Brain pericyte (primary cell): ENCODE results near the gene MTMR3.

Source experiments
- DNase-seq: peaks from one replicate; pipeline ENCODE4 v3.0.0-alpha.2; 2012; ENCODE audit warnings: low read depth, low spot score

The MTMR3 gene

GRCh38 chr22:30025221-30025620, 142.2 kb downstream of the MTMR3 start:
- no peak for DNase-seq

DNA sequence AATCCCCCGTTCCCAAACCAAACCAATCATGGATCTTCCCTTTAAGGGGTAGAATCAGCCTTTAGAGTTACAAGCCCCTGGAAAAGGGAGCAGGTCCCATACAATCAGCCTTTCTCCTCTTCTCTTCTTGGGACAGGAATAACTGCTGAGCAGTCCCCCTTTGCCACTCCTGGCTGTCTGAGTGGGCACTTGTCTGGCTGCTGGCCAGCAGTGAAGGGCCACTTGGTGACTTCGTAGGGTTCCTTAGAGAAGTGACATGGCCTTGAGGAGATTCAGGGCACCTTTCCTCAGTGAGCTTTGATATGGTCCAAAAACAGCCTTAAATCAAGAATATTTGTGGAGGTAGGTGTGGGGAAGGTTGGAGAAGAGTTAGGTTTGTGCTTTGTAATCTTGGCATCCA, 143.8 kb downstream of the MTMR3 start:
- no peak for DNase-seq

DNA sequence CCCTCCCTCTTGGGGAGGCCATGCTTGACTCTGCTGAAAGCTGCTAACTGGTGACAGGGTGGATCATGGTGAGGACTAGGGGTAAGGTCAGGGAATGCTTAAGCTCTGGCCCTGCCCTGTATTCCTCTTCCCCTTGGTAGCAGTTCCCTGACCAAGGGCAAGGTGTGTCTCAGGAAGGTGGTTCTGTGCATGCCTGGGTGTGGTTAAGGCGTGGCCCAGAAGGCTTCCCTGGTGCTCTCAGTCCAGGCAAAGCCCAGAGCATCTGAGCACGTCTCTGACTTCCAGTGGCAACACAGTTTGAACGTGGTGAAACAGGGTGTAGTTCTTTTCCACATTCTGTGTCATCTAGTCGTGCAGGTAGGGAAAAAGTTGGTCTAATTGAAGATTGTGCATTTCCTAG, 144.2 kb downstream of the MTMR3 start:
- DNase-seq, result no peak

DNA sequence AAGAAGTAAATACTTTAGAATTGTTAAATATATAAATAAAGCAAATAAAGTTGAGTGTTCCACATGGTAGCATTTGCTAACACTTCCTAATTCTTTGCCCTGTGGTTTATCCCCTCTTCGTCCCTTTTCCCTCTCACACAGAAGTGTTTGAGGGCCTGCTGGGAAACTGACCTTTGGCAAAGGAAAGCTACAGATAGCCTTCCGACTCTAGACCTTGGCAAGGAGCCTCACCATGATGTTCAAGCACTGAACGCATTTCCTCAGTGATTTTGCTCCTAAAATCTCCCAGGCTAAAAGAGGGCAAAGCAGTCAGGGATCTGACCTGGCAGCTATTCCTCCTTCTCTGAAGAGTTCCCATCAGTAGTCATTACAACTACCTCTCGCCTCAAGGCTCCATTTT, 144.8 kb downstream of the MTMR3 start:
- no peak for DNase-seq

GRCh38 chr22:30028731-30029130, 145.8 kb downstream of the MTMR3 start:
- DNase-seq, result no peak

- DNase-seq, result no peak
Observed at GRCh38 chr22:30029512-30029911, 146.5 kb downstream of the MTMR3 start.

- DNase-seq, result no peak
Observed at GRCh38 chr22:30030329-30030728, 147.4 kb downstream of the MTMR3 start.

DNA sequence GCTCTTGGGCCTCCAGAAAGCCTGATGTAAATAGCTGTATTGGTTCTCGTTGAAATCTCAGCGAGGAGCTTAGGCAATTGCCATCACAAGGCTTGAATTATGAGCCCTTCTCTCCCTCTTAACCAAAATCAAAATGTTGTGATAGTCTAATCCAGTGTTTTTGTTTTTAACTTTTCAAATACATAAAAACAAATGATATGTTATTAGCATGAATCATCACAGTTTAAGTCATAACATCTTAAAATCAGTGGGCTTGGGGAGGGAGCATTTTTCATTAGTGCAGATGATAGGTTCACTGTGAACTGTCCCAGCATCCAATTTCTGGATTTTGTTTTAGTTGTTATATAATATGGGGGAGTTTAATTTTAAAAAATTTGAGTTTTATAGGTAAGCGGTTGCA, 148.4 kb downstream of the MTMR3 start:
- DNase-seq, result no peak

GRCh38 chr22:30031764-30032455, 148.9 kb downstream of the MTMR3 start:
- DNase-seq, result no peak

- DNase-seq, result no peak
Observed at GRCh38 chr22:30033137-30033536, 150.2 kb downstream of the MTMR3 start.

- DNase-seq, result no peak
Observed at GRCh38 chr22:30033901-30034300, 150.9 kb downstream of the MTMR3 start.

- DNase-seq, result no peak
Observed at GRCh38 chr22:30036656-30037055, 153.7 kb downstream of the MTMR3 start.

GRCh38 chr22:30038219-30038618, 155.2 kb downstream of the MTMR3 start:
- peak; percentile 41 for DNase-seq

DNA sequence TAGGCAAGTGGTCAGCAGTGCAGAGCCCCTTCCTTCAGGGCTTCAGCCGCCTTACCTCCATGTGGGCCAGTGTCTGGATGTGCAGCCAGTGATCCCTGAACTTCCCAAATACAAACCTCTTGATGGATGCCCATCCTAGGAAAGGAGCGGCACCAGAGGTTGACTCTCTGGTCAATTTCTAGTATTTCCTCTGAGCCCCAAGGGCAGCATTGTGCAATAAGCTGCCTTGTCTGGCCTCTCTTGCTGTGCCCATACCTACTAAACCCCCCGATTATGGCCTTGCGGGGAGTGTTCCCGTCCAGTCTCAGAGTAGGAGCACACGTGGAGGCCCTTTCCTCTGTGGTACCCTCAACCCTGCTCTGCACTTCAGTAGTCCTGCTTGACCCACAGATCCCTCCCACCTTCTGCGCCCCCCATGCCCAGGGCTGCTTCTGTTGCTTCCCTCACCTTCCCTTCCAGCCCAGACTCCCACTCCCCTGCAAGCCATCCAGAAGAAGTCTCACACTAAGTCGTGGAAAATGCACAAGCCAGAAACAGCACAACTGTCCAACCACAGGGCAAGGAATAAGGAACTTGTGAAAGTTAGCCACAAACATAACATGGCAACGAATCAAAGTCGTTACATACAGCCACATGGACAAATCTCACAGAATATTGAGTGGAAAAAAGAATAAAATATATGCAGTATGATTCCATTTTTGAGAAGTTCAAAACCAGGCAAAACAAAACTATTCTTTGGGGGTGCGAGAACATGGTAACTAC, 157.7 kb downstream of the MTMR3 start:
- no peak for DNase-seq

DNA sequence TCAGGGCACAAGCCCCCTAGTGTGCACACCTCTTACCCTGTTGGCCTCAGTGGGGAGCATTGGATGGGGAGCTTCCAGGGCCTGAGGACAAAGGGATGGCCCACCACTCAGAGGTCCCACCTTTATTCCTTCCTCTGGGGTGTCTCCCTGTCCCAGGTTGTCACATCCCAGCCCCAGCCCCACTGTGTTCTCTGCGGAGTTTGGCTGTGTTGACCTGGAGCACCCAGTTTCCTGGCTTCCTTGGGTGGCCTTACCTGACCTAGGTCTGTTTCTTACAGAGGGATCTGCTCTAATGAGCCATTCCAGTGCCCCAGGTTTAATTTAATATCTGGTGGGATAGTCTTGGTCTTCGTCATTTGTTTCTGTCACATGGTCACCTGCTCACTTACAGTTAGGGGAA, 158.5 kb downstream of the MTMR3 start:
- no peak for DNase-seq

DNA sequence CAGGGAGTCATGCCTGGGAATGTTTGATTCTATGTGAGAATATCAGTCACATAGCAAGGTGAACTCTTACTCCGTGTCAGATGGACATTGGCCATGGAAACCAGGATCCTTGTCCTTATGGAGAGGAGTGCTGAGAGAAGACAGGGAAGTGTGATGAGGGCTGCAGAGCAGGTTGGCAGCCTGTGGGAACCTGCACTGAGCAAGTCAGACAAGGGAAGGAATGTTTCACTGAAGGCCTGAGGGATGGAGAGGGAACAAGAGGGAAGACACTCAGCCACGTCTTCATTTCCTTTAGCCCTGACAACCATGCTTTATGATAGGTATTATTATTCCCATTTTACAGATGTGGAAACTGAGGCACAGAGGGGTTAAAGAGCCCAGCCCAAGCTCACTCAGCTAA, 158.9 kb downstream of the MTMR3 start:
- DNase-seq, result no peak

DNA sequence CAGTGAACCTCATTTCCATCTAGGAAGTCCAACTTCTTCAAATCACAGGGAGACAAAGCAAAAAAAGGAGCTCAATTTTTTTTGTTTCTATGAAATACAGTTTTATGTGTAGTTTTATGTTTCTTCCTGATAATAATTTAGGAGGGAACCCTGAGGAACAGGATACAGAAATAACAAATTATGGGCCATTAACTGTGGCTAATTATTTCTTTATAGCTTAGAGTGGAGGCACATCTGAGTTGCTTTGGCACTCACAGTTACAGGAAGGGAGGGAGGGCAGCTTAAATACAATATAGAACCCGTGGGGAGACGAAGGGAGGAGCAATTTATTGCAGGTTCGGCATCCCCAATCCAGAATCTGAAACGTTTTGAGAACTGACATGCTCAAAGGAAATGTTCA, 160.2 kb downstream of the MTMR3 start:
- DNase-seq, result no peak

DNA sequence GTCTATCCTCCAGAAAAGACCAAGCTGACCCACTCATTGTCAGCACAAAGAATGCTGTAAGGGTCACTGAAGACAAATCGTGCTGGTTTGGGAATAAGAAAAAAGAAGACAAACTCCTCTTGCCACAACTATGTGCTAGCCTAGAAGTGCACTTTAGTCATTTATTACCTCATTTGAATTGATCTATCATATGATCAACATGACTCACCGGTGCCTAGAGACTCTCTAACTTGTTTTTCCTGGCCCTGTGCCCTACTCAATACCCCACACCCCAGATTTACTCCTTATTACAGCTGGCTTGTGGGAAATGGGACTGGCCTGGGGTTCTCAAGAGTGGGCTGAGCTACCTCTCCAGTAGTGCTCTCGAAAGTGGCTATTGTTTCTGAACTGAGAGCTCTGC, 161.4 kb downstream of the MTMR3 start:
- peak; percentile 79 for DNase-seq

DNA sequence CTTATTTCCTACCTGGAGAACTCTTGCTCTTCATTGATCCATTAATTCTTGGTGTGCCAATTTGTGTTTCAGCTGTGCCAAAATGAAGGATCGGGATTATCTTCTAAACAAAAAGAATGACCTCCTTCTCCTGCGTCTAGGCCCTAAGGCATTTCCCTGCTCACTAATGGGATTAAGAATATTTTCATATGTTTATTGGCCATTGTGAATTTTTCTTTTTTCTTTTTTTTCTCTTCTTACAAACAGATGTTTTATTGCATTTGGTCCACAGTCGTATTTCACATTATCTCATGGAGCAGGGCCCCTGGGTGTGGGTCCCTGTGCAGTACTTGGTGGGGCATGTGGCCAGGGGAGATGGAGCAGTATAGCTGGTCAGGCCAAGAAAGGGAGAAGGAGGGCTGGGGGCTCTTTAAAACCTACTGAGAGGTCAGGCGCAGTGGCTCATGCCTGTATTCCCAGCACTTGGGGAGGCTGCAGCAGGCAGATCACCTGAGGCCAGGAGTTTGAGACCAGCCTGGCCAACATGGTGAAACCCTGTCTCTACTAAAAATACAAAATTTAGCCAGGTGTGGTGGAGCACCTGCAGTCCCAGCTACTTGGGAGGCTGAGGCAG, 162.0 kb downstream of the MTMR3 start:
- DNase-seq, result no peak

GRCh38 chr22:30045494-30045887, 162.5 kb downstream of the MTMR3 start:
- no peak for DNase-seq

DNA sequence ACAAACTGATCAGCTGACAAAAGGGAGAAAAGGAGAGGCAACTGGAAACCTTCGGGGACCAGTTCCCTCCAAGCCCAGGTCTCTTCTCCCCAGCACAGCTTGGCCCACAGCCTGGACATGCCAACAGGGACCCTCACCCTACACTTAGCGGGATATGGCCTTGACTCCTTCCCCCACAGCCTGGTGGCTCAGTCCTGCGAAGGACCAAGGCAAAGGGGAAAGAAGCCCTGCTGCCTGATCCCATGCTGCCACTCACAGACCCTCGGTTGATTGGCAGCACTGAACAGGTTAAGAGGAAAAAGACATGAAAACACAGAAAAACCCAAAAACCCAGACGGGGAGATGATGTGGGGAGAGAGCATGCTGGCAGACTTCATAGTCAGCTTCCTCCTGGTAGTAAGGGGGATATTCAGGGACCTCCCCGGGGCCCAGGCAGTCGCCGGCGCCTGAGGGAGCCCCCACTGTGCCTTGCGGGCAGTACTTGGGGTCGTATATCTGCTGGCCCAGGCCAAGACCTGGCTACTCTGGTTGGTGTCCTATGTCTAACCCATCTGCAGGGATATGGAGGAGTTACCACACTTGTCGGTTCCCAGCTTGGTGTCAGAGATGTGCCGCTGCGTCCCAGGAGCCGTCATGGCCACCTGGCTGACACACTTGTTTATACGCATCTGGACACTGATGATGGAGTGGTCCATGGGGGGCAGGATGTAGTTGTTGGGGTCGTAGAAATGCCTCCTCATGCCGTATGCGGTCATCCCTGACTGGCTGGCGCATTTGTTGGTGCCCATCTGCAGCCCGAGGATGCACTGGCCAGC, 163.1 kb downstream of the MTMR3 start:
- no peak for DNase-seq

- no peak for DNase-seq
Observed at GRCh38 chr22:30046716-30047363, 163.9 kb downstream of the MTMR3 start.
